ENCODE results near the gene MPHOSPH6.

DNA sequence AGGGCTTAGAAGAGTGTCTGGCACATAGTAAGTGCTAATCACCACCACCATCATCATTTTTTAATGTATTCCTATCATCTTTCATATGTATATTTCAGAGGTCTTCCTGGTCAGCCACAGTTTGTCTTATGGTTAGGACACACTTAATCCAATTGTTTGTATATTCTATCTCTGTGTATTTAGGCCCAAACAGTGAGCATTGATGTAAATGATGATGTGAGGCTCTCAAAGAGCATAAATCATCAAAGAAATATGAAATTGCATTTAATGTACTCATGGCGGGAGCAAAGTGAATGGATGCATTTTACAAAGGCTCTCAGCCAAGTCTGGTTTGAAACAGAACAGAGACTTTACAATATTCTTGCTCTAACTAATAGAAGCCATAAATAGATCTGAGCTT is 24.1 kb upstream of the MPHOSPH6 start:
- TF ChIP-seq, protein P1, sequence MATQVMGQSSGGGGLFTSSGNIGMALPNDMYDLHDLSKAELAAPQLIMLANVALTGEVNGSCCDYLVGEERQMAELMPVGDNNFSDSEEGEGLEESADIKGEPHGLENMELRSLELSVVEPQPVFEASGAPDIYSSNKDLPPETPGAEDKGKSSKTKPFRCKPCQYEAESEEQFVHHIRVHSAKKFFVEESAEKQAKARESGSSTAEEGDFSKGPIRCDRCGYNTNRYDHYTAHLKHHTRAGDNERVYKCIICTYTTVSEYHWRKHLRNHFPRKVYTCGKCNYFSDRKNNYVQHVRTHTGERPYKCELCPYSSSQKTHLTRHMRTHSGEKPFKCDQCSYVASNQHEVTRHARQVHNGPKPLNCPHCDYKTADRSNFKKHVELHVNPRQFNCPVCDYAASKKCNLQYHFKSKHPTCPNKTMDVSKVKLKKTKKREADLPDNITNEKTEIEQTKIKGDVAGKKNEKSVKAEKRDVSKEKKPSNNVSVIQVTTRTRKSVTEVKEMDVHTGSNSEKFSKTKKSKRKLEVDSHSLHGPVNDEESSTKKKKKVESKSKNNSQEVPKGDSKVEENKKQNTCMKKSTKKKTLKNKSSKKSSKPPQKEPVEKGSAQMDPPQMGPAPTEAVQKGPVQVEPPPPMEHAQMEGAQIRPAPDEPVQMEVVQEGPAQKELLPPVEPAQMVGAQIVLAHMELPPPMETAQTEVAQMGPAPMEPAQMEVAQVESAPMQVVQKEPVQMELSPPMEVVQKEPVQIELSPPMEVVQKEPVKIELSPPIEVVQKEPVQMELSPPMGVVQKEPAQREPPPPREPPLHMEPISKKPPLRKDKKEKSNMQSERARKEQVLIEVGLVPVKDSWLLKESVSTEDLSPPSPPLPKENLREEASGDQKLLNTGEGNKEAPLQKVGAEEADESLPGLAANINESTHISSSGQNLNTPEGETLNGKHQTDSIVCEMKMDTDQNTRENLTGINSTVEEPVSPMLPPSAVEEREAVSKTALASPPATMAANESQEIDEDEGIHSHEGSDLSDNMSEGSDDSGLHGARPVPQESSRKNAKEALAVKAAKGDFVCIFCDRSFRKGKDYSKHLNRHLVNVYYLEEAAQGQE (IDR thresholded peaks at IDR 0.05; ENCODE audit: low read depth) = no peak
- TF ChIP-seq TCF12 (IDR thresholded peaks at IDR 0.05; ENCODE audit: low read depth) (no peak), EP300 (IDR thresholded peaks at IDR 0.05; ENCODE audit: borderline replicate concordance) (no peak), YY1 (IDR thresholded peaks at IDR 0.05; ENCODE audit: low read depth) (no peak), RAD21 (IDR thresholded peaks at IDR 0.05; ENCODE audit: low read depth) (no peak), TEAD4 (IDR thresholded peaks at IDR 0.05) (no peak)

All from Ishikawa (cell line).